Mammary epithelial cell (primary cell): ENCODE results near the gene DYNLRB2.

Experiments used
- EZH2 ChIP-seq: IDR thresholded peaks from 2 replicates; pipeline ENCODE4 v1.6.1; 2012; ENCODE audit warnings: low read length, inconsistent platforms, borderline replicate concordance
- TF ChIP-seq, protein P1 (sequence below), 2 donors: IDR thresholded peaks in 1 of 2; conservative IDR thresholded peaks in 1 of 2; 2 replicates each; pipeline ENCODE4 v1.5.1; 2011 to 2012; ENCODE audit warnings: inconsistent platforms in 2 of 2, low read length in 2 of 2, mild to moderate bottlenecking in 2 of 2, control low read depth in 1 of 2, low read depth in 1 of 2; ENCODE audit not compliant: insufficient read depth in 1 of 2; ENCODE audit errors: extremely low read depth in 1 of 2

DNA sequence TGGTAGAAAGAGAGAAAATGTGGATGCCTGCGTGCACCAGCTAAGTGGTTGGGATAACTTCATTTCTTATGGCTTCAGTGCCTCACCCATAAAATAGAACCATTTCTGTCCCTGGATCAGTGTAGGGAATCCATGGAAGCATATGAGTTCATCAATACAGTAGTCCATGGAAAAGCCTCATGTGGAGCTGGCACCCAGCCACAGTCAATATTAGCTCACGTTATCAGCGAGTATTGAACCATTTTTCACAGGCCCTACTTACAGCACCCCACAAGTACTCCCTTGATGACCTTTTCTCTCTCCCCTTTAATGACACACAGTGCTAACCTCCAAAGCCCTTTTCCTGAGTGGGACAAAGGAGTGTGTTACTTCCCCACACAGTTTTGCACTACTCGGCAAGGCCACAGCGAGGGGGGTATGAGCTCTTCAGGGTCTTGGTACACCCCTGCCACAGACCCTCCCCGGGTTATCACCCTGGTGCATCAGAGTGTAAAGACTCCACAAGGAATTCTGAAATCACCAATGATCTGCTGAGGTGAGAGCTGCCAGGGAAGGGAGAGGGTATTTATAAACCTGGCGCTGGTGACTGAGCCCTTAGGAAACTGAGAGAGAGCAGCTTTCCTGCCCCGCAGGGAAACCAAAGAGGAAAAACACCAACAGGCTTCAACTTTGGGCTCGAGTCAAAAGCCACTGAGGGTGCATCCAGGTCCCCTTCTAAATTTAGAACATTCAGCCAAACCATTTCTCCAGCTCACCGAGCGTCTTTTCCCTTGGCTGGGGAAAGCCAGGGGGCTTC is 36.9 kb downstream of the DYNLRB2 start:
- TF ChIP-seq, protein P1, sequence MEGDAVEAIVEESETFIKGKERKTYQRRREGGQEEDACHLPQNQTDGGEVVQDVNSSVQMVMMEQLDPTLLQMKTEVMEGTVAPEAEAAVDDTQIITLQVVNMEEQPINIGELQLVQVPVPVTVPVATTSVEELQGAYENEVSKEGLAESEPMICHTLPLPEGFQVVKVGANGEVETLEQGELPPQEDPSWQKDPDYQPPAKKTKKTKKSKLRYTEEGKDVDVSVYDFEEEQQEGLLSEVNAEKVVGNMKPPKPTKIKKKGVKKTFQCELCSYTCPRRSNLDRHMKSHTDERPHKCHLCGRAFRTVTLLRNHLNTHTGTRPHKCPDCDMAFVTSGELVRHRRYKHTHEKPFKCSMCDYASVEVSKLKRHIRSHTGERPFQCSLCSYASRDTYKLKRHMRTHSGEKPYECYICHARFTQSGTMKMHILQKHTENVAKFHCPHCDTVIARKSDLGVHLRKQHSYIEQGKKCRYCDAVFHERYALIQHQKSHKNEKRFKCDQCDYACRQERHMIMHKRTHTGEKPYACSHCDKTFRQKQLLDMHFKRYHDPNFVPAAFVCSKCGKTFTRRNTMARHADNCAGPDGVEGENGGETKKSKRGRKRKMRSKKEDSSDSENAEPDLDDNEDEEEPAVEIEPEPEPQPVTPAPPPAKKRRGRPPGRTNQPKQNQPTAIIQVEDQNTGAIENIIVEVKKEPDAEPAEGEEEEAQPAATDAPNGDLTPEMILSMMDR (conservative IDR thresholded peaks at IDR 0.05 in 1 of 2, IDR thresholded peaks at IDR 0.05 in 1 of 2; ENCODE audit: extremely low read depth in 1 of 2, insufficient read depth in 1 of 2, low read depth in 1 of 2, low read length in 2 of 2): no peak
- no peak for TF ChIP-seq EZH2
